NCI-H1436 treated with DMSO at 0.1 percent for 48 hours (cell line): Measurements from ENCODE around the gene SRGAP3.

Source experiments
- DNase-seq: peaks from one replicate; lab custom pipeline; 2025; lab: John Stamatoyannopoulos, UW

The SRGAP3 gene

DNA sequence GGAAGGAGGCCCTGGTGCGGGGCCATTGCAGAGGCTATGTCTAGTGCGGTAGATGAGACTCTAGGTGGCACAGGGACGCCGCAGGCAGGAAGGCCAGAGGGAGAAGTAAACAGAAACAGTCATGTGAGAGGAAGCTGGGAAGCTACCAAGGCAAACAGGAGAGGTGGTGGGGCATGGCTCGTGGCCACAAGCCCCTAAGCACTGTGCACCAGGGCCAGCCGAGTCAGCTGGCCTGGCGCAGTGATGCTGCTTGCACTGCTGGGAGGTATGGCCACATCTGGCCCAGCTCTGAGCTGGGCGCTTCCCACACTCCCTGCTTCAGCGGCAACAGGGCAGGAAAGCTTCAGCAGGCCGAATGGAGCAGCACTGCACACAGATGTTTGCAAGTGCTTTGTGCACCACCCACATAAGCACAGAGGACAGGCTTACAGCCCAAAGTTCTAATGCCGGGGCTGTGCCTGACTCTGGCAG, 76.6 kb downstream of the SRGAP3 start:
- no peak for DNase-seq

DNA sequence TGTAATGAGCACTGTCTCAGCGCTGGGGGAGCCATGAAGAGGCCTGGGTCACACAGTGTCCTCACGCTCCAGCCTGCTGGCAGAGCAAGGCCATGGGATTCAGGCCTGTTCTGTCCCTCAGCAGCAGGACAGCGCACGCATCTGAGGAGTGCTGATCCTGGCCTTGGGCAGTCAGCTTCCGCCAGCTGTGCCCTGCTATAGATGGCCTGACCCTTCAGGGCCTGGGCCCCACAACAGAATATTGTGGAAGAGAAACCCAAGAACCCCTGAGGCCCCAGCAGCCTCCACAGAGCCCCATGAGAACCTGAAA, 78.6 kb downstream of the SRGAP3 start:
- no peak for DNase-seq

DNA sequence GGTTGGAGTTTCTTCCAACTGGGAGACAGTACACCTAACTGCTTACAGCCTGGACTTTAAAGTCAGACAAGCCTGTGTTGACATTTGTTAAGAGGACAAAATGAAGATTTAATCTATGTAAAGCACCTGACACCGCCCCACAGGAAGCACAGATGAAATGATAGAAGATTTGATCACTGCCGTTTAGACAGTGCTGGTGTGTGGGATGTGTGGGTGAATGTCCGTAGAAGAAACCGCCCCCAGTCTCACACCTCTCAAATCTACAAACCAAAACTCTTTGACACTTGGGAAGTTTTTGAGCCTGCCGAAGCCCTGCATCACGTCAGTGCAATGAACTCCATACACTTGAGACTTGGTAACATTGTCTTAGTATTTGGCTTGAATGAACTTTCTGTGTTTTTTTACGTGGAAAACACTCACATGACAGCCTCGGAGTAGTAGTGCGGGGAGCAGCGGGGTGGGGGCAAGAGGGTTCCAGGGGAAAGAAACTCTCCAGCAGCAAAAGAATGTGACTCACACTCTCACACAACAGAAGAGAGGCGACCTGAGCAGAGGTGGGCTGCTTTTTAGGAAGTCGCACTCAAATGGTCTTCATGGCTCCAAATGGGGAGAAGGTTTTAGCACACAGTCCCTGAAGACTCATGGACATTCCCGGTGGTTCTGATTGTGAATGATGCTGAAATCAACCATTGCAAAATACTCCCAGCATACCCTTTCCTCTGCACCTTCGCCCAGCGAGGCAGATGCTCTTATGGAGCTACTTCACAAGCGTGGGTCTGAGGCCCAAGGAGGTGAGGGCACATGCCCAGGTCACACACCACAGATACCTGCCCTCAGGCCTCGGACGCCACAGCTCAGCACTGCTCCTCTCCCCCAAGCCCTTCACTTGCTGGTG, 79.2 kb downstream of the SRGAP3 start:
- DNase-seq, result no peak

DNA sequence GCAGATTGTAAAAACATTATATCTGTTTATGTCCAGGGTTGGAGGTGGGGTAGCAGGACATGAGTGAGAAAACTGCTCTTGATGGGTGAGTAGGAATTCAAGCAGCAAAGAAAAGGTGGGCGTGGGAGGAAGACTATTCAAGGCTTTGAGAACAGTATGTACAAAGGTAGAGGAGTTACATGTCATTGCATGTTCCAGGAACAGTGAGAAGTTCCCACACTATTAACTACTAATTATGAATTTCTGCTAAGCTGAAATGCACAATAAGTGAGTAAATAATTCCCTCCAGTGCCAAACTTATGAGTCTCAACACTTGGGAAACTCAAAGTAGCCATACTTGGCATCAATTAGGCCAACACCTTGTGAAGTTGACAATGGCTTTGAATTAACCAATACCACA, 80.1 kb downstream of the SRGAP3 start:
- no peak for DNase-seq

DNA sequence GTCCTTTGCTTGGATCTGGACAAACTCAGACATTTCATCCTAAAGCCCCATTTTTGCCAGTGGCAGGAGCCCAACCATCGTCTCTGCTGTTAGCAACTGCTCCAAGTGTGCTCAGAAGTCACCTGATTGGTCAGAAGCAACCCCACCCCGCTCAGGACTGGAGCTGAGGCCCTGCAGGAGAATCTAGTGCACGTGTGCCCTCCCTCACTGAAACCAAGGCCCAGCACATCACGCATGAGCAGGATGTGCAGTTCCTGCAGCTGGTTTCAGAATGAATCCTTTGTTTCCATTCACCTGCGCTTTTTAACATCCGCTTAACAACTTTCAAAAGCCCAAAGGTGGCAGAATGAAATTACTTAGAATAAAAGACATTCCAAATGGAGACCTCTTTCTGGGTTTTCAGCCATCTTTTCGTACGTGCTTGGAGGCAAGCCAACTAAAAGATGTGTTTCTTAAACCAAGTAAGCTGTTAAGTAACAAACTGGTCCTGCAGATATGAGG, 81.2 kb downstream of the SRGAP3 start:
- no peak for DNase-seq

DNA sequence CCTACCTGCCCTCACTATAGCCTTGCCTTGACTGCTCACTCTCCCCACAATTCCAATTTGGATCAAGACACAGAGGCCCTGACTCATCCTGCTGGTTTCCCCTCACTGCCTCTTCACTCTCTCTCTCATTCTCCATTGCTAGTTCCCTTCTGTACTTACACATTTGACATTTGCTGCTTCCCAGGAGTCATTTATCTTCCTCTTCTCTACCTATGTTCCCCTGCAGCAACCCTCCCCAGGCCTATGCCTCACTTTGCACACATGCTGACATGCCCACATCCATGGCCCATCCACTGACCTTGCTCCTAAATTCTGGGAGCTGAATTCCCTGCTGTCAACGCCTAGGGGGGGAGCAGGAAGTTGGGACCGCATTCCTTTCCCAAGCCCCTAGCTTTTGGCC, 82.2 kb downstream of the SRGAP3 start:
- DNase-seq, result no peak

DNA sequence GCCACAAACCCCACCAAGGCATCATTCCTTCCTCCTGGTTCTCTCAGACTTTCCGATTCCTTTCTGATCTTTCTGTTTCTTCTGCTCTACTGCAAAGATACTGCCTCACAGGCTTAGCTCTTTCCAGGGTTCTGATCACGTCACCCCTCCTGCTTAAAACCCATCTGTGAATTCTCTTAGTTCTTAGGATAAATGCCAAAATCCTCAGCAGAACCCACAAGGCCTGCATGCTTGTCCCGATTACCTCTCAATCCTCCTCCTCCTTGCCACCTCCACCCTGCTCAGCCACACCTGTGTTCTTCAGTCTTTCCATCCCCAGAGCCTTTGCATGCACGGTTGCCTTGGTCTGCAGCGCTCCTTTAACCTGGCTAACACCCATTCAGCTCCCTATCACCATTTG, 84.0 kb downstream of the SRGAP3 start:
- no peak for DNase-seq

DNA sequence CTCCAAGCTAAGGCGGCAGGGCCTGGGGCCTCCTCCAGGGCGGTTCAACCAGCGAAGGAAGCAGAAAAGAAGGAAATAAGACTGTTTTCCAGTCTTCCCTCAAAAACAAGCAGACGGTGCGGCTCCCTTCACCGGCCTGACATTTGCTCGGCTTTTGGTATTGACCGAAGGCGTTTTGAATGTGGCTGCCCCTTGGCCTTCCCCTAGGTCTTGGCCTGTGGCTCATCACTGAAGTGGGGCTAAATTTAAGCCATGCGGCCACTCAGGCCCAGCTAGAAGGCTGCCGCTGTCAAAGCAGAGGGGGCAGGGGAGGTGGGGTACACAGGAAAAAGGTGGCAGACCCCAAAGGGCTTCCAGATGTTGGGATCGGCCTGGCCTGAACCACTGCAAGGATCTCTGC, 86.2 kb downstream of the SRGAP3 start:
- no peak for DNase-seq

DNA sequence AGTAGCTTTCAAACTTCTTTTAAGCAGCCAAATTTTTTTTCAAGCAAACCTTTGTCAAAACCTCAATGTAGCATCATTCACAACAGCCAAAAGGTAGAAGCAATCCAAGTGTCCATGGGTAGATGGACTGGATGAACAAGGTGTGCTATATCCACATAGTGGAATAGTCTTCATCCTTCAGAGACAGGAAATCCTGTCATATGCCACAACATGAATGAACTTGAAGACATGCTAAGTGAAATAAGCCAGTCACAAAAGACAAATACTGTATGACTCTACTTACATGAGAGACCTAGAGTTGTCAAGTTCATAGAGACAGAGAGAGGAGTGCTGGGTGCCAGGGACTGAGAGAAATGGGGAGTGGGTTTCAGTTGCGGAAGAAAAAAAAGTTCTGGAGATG, 87.6 kb downstream of the SRGAP3 start:
- no peak for DNase-seq

DNA sequence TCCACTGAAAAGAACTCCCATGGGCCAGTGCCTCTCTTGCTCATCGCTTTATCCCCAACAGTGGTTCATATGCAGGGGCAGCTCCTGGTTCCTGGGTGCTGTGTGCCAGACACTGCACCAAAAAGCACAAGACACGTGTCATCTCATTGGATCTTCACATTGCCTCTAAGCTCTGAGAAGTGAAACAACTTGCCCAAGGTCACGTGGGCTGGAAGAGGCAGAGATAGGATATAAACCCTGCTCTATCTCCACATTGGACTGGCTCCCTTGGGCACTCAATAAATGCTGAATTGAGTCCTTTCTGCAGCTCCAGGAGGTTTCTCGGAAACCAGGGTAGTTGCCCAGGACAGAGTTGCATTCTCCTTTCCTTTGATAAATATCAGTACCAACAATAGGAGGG, 88.1 kb downstream of the SRGAP3 start:
- DNase-seq, result no peak

DNA sequence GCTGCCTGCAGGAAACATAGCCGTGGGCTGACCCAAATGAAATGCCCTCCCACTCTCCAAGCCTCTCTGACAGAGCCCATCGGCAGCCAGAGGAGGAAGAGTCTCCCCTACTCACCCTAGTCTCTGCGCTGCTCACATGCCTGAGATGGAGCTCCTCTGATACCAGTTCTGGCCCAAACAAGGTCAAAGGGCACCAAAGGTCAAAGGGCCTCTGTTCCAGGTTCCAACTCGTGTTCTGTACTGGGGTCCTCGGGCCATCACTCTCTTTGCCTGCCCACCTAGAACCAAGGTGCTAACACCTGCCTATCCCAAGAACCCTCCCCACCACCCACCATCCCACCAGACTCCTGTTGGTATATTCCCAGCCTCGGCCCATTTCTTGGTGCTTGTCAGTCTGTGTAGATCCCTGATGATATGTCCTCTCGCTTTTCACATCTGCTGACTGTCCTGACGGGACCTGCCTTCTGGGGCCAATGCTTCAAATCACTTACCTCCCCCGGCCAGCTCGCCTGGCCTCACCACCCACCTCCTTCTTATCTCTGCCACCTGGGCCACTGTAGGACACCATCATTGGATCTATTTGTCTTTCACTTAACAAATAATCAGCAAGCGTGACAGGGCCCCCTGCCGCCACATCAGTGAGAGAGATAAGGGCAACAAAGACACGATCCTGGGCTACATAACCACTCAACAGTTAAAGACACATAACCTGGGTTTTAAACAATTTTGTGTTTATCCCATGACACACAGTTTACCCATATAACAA, 90.4 kb downstream of the SRGAP3 start:
- DNase-seq, result no peak

DNA sequence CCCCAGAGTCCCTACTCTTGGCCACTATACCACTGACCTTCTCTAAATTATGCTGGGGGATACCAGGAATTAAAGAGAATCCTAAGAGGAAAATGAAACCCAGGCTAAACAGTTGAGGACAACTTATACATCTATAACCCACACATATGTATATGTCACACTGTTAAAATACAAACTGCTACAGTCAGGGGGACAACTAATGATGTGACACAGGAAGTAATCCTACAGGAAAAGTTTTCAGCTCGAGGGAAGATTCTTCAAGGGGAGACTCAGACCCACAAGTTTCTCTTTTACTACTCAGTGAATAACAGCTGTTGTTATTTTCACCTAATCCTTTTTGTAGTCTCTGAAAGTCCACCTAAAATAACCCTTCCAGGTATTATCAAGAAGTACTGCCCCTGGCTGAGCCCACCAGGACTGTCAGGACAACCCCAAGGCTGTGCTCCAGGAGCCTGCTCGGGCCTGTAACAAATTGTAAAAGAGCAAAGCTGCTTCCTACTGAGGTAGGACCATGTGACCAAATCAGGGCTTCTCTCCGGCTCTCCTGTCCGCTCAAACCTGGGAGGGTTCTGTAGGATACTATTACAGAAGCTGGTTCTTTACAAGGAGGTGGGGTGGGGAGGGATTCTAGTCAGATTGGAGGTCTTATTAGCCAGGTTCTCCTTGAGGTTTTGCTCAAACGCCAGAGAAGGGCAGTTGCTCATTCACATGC, 91.6 kb downstream of the SRGAP3 start:
- no peak for DNase-seq

DNA sequence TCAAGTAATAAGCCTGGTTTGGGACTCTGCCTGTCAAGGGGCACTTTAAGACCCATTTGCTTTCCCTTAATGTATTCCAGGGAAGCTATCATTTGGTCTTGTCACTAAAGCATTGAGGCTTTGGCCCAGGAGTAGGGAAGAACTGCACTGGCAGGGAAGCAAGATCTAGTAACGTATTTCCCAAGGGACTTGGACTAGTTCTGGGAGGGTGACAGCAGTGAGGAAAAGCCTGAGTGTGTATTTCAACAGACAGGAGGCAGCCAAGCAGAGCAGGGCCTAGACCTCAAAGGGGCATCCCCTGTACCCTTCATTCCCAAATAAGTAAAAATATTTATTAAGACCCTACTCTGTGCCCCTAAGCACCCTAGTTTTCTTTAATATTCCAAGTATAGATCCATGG, 92.8 kb downstream of the SRGAP3 start:
- DNase-seq, result no peak

DNA sequence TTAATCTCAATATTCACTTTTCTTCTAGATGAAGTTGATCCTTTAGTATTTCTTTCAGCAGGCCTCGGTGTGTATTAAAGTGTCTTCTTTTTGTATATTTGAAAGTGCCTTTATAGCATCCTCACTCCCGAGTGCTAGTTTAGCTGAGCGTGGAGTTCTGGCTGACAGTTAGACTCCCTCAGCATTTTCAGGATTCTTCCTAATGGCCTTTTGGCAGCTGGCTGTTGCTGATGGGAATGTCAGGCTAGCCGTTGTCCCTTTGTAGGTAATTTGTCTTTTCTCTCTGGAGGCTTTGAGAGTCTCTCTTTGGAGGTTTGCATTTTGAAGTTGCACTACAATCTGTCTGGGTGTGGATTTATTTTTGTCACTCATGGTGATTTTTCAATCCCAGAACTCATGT, 94.4 kb downstream of the SRGAP3 start:
- DNase-seq, result no peak

DNA sequence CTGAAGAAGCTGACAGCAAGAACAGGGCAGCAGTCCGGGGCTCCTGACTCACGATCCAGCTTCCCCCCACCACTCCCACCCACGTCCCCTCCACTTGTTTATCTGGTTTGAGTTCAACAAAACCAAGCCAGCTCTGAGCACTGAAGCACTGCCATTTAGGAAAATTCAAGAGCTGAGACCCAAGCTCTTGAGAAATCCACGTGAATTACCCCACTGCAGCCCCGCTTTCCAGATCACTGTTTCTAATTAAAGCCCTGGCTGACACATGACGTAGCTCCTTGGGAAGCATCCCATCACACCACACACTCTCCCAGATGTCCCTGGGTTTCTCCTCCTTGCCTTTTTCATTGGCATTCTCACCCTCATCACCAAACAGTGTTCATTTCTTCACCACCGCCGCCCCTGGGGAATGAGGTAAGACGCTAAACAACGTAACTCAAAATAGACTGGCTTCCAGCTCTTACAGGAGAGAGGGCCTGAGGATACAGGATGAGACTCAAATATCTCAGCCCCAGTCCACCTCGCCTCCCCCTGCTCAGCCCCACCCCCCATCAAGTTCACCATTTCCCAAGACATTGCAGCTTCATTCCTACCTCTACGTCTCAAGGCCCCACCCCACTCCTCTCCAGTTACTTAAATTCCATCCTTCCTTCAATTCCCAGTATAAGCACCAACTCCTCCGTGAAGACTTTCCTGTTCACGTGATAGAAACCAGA, 95.4 kb downstream of the SRGAP3 start:
- DNase-seq, result no peak

DNA sequence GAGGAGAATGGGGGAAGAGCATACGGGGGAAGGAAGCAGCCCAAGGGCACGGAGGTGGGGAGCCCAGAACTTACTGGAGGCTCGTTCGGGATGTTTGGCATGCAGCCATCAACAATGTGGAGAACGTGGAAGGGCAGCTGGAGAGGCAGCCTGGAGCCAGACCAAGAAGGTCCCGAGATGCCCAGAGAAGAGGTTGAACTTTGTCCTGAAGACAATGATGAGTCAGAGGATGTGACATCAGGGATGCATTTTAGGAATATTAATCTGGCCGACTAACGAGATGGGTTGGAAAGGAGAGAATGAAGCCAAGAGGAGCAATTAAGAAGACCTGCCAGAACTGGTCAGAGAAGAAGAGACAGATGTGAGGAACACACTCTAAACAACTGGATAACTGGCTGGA, 98.2 kb downstream of the SRGAP3 start:
- no peak for DNase-seq

DNA sequence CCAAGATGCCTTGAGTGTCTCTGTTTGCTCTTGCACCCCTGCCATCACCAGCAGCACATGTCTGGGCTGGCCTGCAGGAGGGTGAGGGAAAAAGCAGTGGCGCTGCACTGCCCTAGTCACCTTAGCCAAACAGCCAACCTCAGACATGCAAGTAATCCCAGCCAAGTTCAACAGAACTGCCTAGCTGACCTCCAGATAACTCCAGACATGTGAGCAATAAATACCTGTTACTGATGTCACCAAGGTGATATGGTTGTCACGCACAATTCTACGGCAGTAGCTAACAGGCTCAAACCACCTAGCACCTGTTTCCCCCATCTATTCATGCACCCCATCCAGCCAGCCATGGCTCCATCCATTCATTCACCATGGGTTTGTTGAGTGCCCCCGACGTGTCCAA, 99.9 kb downstream of the SRGAP3 start:
- no peak for DNase-seq

DNA sequence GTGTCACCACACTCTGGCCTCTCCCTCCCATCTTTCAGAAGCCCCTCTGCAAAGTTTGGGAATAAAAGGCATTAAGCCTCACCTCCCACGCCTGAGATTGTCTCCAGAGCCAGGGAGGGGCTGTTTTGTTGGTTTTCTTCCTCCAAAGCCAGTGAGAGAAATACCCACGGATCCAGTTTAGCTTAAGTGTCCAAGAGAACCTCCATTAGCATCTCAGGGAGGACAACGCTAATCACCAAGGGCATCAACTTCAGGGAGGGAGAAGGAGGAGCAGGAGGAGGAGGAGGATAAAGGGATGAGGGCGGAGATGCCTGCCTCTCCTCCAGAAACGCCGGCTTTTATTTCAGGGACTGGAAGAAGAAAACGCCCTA, 101.6 kb downstream of the SRGAP3 start:
- DNase-seq, result no peak

DNA sequence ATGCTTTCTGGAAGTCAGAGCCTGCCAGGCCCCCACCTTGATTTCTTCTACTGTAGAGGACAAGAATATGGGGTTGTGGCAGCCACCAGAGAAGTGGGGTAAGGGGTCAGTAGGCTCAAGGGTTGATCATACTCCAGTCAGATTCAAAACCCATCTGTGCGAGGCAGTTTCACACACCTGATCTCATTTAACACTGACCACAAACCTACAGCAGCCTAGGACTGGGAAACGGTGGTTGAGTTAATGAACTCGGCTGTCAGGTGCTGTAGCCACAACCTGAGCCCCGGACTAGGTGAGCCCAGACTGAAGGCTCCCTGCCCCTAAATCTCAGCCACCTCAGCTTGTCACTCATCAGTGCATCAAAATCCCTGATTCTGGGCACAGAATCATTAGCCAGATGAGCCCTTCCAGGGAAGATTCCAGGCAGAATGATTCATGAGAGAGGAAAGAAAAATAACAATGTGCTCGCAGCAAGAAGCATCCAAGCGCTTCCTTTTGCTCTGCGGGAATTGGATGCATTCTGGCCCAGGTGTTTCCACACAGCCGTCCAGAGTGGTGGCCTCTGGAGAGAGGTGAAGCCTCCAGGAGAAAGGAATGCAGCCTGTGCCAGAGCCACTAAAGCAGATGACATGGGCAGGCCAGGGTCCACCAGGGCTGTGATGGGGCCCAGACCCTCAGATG, 102.1 kb downstream of the SRGAP3 start:
- DNase-seq, result no peak

DNA sequence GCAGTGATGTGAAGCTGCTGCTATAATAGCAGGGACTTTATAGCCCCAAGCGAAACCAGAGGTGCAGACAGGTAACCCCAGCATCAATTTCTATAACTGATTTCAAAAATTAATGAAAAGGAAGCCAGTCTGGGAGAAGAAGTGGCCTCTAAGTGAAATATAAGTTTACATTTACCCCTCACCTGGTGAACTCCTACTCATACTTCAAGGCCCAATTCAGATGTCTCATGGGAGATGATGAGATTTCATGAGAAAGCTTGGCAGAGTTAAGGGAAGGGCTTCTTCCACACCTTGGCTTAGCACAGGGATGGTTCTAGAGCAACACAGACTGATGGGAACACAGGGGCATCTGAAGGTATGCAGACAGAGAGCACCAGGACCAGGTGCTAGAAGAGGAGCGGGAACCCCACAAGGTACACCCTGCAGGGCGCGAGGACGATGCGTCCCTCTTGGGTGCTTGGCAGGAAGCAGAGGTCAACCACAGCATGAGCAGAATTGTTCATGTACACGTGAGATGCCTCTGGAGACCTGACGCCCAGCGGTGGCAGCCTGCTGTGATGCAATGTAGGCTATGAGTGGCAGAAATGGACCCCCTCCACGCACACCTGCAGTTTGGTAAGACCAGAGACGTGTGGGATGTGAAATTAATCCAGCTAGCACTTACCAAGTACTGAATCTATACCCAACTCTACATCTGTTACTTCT, 102.9 kb downstream of the SRGAP3 start:
- no peak for DNase-seq

DNA sequence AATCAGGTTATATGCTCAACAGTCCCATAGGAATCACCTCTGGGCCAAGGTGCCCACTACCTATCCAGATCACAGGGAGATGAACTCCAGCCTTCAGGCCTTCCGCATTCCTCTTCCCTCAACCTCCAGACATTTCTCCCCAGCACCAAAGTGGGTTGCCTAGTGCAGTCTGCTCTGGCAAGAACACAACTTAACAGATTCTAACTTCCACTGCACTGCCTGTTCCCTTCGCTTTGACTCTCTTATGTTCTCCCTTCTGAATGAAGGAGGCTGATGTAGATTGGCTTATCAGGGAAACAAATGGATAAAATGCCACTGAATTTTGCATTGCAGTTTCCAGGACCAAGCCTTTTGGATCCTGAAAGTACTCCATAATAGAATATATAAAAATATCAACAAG, 106.3 kb downstream of the SRGAP3 start:
- no peak for DNase-seq
